Keratinocyte (primary cell): ENCODE measurements around the gene FAM219B. TPM values are rescaled to one million over a fixed set of nuclear protein-coding genes. Genes with fewer than 3 reads are reported as not detected.

Experiments
- DNase-seq: peaks from one replicate; pipeline ENCODE4 v3.0.0-alpha.2; 2011; ENCODE audit warnings: low read depth, missing footprints, low spot score
- FAIRE-seq: peaks from 2 replicates; lab custom pipeline; 2011; peaks lifted over from hg19 to GRCh38; lab: Jason Lieb, UNC
- H2AFZ ChIP-seq: 2 replicates; pipeline ENCODE4 v1.6.0; 2012; ENCODE audit warnings: low read length, control low read depth, inconsistent platforms; ENCODE audit not compliant: control insufficient read depth
- H3K27ac ChIP-seq: 2 replicates; pipeline ENCODE4 v1.5.1; 2011; ENCODE audit warnings: low read length; ENCODE audit not compliant: control insufficient read depth, insufficient read depth
- H3K27me3 ChIP-seq: 3 replicates; pipeline ENCODE4 v1.6.0; 2011; ENCODE audit warnings: low read length; ENCODE audit not compliant: control insufficient read depth, insufficient read depth; ENCODE audit errors: extremely low read depth
- H3K36me3 ChIP-seq, 2 experiments: 2 replicates in 1 of 2; 3 replicates in 1 of 2; pipeline ENCODE4 v1.5.1; 2011; ENCODE audit warnings: low read length in 2 of 2, mild to moderate bottlenecking in 1 of 2; ENCODE audit not compliant: control insufficient read depth in 2 of 2, insufficient read depth in 2 of 2; ENCODE audit errors: extremely low read depth in 1 of 2
- H3K4me1 ChIP-seq: 3 replicates; pipeline ENCODE4 v1.5.1; 2011; ENCODE audit warnings: low read length; ENCODE audit not compliant: control insufficient read depth, insufficient read depth; ENCODE audit errors: extremely low read depth
- H3K4me2 ChIP-seq: 3 replicates; pipeline ENCODE4 v1.6.0; 2011; ENCODE audit warnings: low read depth, low read length; ENCODE audit not compliant: control insufficient read depth, insufficient read depth; ENCODE audit errors: extremely low read depth
- H3K4me3 ChIP-seq, 3 experiments: fragments of 200-600 bp in 1 of 3; sonication (generic) in 1 of 3; 2 replicates in 2 of 3; 3 replicates in 1 of 3; pipeline ENCODE4 v1.5.1; 2011 to 2016; ENCODE audit warnings: low read length in 3 of 3, mild to moderate bottlenecking in 3 of 3, control low read depth in 2 of 3, inconsistent platforms in 1 of 3, low read depth in 1 of 3, mixed read lengths in 1 of 3, mixed run types in 1 of 3, moderate library complexity in 1 of 3; ENCODE audit not compliant: control insufficient read depth in 2 of 3, insufficient read depth in 2 of 3; ENCODE audit errors: extremely low read depth in 1 of 3
- H3K79me2 ChIP-seq: 2 replicates; pipeline ENCODE4 v1.6.0; 2012; ENCODE audit warnings: low read length; ENCODE audit not compliant: control insufficient read depth, insufficient read depth
- H3K9ac ChIP-seq: 3 replicates; pipeline ENCODE4 v1.6.0; 2011; ENCODE audit warnings: low read length; ENCODE audit not compliant: control insufficient read depth, insufficient read depth; ENCODE audit errors: extremely low read depth
- H3K9me1 ChIP-seq: 3 replicates; pipeline ENCODE4 v1.6.0; 2011; ENCODE audit warnings: low read length; ENCODE audit not compliant: control insufficient read depth, insufficient read depth; ENCODE audit errors: extremely low read depth
- H3K9me3 ChIP-seq: 2 replicates; pipeline ENCODE4 v1.5.1; 2012; ENCODE audit warnings: low read depth, low read length; ENCODE audit not compliant: control insufficient read depth
- H4K20me1 ChIP-seq: 3 replicates; pipeline ENCODE4 v1.6.0; 2011; ENCODE audit warnings: low read length; ENCODE audit not compliant: control insufficient read depth, insufficient read depth; ENCODE audit errors: extremely low read depth
- EZH2 ChIP-seq: IDR thresholded peaks from one replicate; pipeline ENCODE4 v1.6.1; 2012; ENCODE audit warnings: inconsistent platforms, mild to moderate bottlenecking, low read length, moderate library complexity
- dilution Hi-C: fragments of 300-500 bp; cut with MboI; formaldehyde crosslinking; loops from one replicate; pipeline ENCODE4 v1.7.0; 2020; ENCODE audit warnings: low sequenced_read_pairs; ENCODE audit not compliant: extremely low pct_ligation_motif_present
- polyA plus RNA-seq, 5 experiments: library from polyadenylated mRNA; depleted of rRNA in 3 of 5; stranded (reverse) in 3 of 5; stranded (forward) in 1 of 5; unstranded in 1 of 5; fragments of >200 nt; gene quantifications; 1 replicate in 1 of 5; 2 replicates in 3 of 5; 3 replicates in 1 of 5; pipeline versions ENCODE4 v1.2.1 to v1.2.3, GENCODE V29; 2011 to 2012; ENCODE audit warnings: missing spikeins in 2 of 5, low read depth in 1 of 5, low replicate concordance in 1 of 5
- TF ChIP-seq, protein P1 (sequence below), 3 experiments: IDR thresholded peaks in 1 of 3; conservative IDR thresholded peaks in 1 of 3; optimal IDR thresholded peaks in 1 of 3; 2 replicates in 2 of 3; 3 replicates in 1 of 3; pipeline versions ENCODE3 to v1.5.1; 2011; ENCODE audit warnings: low read length in 3 of 3, mild to moderate bottlenecking in 3 of 3, moderate library complexity in 2 of 3, control low read depth in 1 of 3, inconsistent platforms in 1 of 3; ENCODE audit not compliant: insufficient read depth in 2 of 3; ENCODE audit errors: extremely low read depth in 1 of 3

Gene FAM219B
- polyA plus RNA-seq, 1 donor (not counting 4 experiments of a cell fraction or from before 2014, with no cell fraction given), result 45.4 TPM

DNA sequence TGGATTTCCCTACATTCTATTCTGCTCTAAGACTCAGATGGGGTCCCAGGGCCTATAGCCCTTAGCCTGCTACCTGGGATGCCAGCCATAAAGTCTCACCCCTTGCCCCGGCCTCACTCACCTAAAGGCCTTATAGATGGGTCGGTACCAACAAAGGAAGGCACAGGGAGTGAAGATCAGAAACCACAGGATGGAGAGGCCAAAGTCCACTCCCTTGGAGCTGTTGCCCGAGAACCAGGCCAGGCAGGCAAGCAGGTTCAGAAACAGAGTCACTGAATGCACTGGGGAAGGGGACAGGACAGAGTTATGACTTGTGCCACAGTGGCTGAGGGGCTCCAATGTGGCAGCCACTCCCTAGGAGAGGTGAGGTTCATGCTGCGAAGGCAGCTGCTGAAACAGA, 56.3 kb downstream of the FAM219B start:
- no peak overlapping the region for H2AFZ ChIP-seq
- H3K9me3 ChIP-seq, result no peaks in the 10 kb centered on the region
- H3K79me2 ChIP-seq, result peaks cover 1% of the 10 kb centered on the region
- H3K27ac ChIP-seq, result no peak overlapping the region
- no peaks in the 10 kb centered on the region for H4K20me1 ChIP-seq
- DNase-seq (no peak), FAIRE-seq (no peak)
- no peak overlapping the region for H3K4me3 ChIP-seq
- H3K9me1 ChIP-seq, result no peaks in the 10 kb centered on the region
- no peak overlapping the region for H3K9ac ChIP-seq
- dilution Hi-C loops, result no loop called here
- H3K4me2 ChIP-seq, result no peak overlapping the region
- no peaks in the 10 kb centered on the region for H3K27me3 ChIP-seq
- peaks cover 7% of the 10 kb centered on the region for H3K4me1 ChIP-seq
- peaks cover 40 to 47% of the 10 kb centered on the region in 2 experiments for H3K36me3 ChIP-seq
- TF ChIP-seq EZH2, result no peak
- TF ChIP-seq, protein P1, sequence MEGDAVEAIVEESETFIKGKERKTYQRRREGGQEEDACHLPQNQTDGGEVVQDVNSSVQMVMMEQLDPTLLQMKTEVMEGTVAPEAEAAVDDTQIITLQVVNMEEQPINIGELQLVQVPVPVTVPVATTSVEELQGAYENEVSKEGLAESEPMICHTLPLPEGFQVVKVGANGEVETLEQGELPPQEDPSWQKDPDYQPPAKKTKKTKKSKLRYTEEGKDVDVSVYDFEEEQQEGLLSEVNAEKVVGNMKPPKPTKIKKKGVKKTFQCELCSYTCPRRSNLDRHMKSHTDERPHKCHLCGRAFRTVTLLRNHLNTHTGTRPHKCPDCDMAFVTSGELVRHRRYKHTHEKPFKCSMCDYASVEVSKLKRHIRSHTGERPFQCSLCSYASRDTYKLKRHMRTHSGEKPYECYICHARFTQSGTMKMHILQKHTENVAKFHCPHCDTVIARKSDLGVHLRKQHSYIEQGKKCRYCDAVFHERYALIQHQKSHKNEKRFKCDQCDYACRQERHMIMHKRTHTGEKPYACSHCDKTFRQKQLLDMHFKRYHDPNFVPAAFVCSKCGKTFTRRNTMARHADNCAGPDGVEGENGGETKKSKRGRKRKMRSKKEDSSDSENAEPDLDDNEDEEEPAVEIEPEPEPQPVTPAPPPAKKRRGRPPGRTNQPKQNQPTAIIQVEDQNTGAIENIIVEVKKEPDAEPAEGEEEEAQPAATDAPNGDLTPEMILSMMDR (optimal IDR thresholded peaks at IDR 0.05 in 1 of 3, IDR thresholded peaks at IDR 0.05 in 1 of 3, conservative IDR thresholded peaks at IDR 0.05 in 1 of 3; ENCODE audit: extremely low read depth in 1 of 3, insufficient read depth in 2 of 3, low read length in 3 of 3), result no peak

Other genes with a start within 250 kb of the FAM219B start
- 33.6 to 45.4 TPM (median 38.1 TPM) in 3 replicates for gene EDC3, start 210.8 kb downstream of the FAM219B start, polyA plus RNA-seq
- 3.1 to 23.4 TPM (median 4.8 TPM) in 3 replicates for gene CYP1A1, start 181.3 kb downstream of the FAM219B start, polyA plus RNA-seq
- gene CYP1A2, start 158.0 kb downstream of the FAM219B start, polyA plus RNA-seq, result 0.04 to 0.09 TPM in 2 of 3 replicates, not detected in the other
- 14.9 to 41.5 TPM (median 17.2 TPM) in 3 replicates for gene CSK, start 124.8 kb downstream of the FAM219B start, polyA plus RNA-seq
- not detected in 3 replicates for gene LMAN1L, start 94.0 kb downstream of the FAM219B start, polyA plus RNA-seq
- 0.03 TPM in 1 of 3 replicates, not detected in the others for gene CPLX3, start 80.2 kb downstream of the FAM219B start, polyA plus RNA-seq
- gene ULK3, start 63.7 kb downstream of the FAM219B start, polyA plus RNA-seq, result 12.0 to 26.4 TPM (median 16.5 TPM) in 3 replicates
- 72.8 to 114 TPM (median 83.5 TPM) in 3 replicates for gene SCAMP2, start 33.5 kb downstream of the FAM219B start, polyA plus RNA-seq
- 35.5 to 58.6 TPM (median 39.2 TPM) in 3 replicates for gene MPI, start 16.8 kb downstream of the FAM219B start, polyA plus RNA-seq
- gene COX5A, start 31.2 kb upstream of the FAM219B start, polyA plus RNA-seq, result 132 to 245 TPM (median 217 TPM) in 3 replicates
- gene RPP25, start 49.9 kb upstream of the FAM219B start, polyA plus RNA-seq, result 0.60 to 1.0 TPM (median 0.62 TPM) in 3 replicates
- 1.9 to 3.0 TPM (median 2.9 TPM) in 3 replicates for gene SCAMP5, start 88.7 kb upstream of the FAM219B start, polyA plus RNA-seq
- 11.9 to 14.3 TPM (median 13.7 TPM) in 3 replicates for gene PPCDC, start 116.7 kb upstream of the FAM219B start, polyA plus RNA-seq